AG04449 (cell line): Measurements from ENCODE around the gene ZNF362.

Source experiments
- CTCF ChIA-PET: fragments of 350-600 bp; formaldehyde crosslinking; extraction: SDS; loops from one replicate; lab custom pipeline; 2021; ENCODE audit warnings: antibody characterized with exemption; lab: Yijun Ruan, JAX
- POLR2A ChIA-PET: fragments of 400-600, 350-600 bp; formaldehyde crosslinking; extraction: SDS; loops from one replicate; lab custom pipeline; 2020; ENCODE audit warnings: antibody characterized with exemption, inconsistent platforms; lab: Yijun Ruan, JAX
- DNase-seq: peaks from one replicate; pipeline ENCODE4 v3.0.0-alpha.2; 2010; ENCODE audit warnings: low read depth, low spot score
- H3K4me3 ChIP-seq: 2 replicates; pipeline ENCODE4 v1.5.1; 2011; ENCODE audit warnings: low read depth, mild to moderate bottlenecking, control low read depth, low read length
- CTCF ChIP-seq: IDR thresholded peaks from one replicate; pipeline ENCODE4 v1.5.1; 2011; ENCODE audit warnings: mild to moderate bottlenecking, moderate library complexity, low read length, control low read depth, inconsistent platforms; ENCODE audit not compliant: insufficient read depth; ENCODE audit errors: missing control alignments

The ZNF362 gene

GRCh38 chr1:33338440-33339211 lies 82.3 kb downstream of the ZNF362 start:
- POLR2A ChIA-PET, result interaction anchor here (1.3 to 1.9 kb wide), 3 partner anchors 9 to 19 kb away, joined by 3 to 8 read pairs (median 7); no protein-coding TSS in a partner anchor
- no peak for TF ChIP-seq CTCF
- no peak for DNase-seq
- no peak overlapping the region for H3K4me3 ChIP-seq
- CTCF ChIA-PET, result interaction anchor here (0.8 to 5.4 kb wide), 10 partner anchors 8 to 244 kb away, joined by 3 to 44 read pairs (median 6); no protein-coding TSS in a partner anchor

- ChIA-PET CTCF (interaction anchor here (0.9 to 5.4 kb wide), 8 partner anchors 9 to 244 kb away, joined by 4 to 44 read pairs (median 8); no protein-coding TSS in a partner anchor), POLR2A (interaction anchor here (1.3 to 1.7 kb wide), 2 partner anchors 9 to 19 kb away, joined by 3 to 7 read pairs; no protein-coding TSS in a partner anchor)
- DNase-seq, result no peak
- H3K4me3 ChIP-seq, result no peak overlapping the region
- TF ChIP-seq CTCF, result no peak
Measured at GRCh38 chr1:33339413-33339812, 83.1 kb downstream of the ZNF362 start.

- no peak overlapping the region for H3K4me3 ChIP-seq
- no peak for DNase-seq
- ChIA-PET CTCF (interaction anchor here (0.6 to 5.4 kb wide), 4 partner anchors 24 to 129 kb away, joined by 3 to 44 read pairs (median 6); no protein-coding TSS in a partner anchor), POLR2A (interaction anchor here (1.5 kb wide), 1 partner anchor 17 kb away, joined by 4 read pairs; no protein-coding TSS in a partner anchor)
- no peak for TF ChIP-seq CTCF
Measured at GRCh38 chr1:33341190-33341589, 84.9 kb downstream of the ZNF362 start.

- CTCF ChIA-PET, result interaction anchor here (0.9 to 5.4 kb wide), 7 partner anchors 18 to 215 kb away, joined by 3 to 44 read pairs (median 3); no protein-coding TSS in a partner anchor
- TF ChIP-seq CTCF, result no peak
- peak; percentile 91 for DNase-seq
- POLR2A ChIA-PET, result interaction anchor here (1.0 to 1.6 kb wide), 4 partner anchors 14 to 91 kb away, joined by 4 to 9 read pairs (median 6); partner anchors contain the start of gene A3GALT2
- H3K4me3 ChIP-seq, result peak overlapping the region; percentile 9; the same call in 1 of the 2 replicates
Measured at GRCh38 chr1:33342041-33342723, 85.9 kb downstream of the ZNF362 start.

- H3K4me3 ChIP-seq, result no peak overlapping the region
- no peak for TF ChIP-seq CTCF
- POLR2A ChIA-PET, result no interaction called here
- DNase-seq, result no peak
- CTCF ChIA-PET, result interaction anchor here (1.1 to 1.8 kb wide), 2 partner anchors 12 to 48 kb away, joined by 4 to 5 read pairs; no protein-coding TSS in a partner anchor
Measured at GRCh38 chr1:33343539-33343938, 87.2 kb downstream of the ZNF362 start.
